ENCODE results near the gene MCF2L2.

The MCF2L2 gene

GRCh38 chr3:183193762-183194689 lies 234.4 kb downstream of the MCF2L2 start:
- Histone ChIP-seq H3K9me3 (no peaks in the 10 kb centered on the region), H3K36me3 (no peaks in the 10 kb centered on the region), H3K4me1 (ENCODE audit: control insufficient read depth in 1 of 2, insufficient read depth in 1 of 2, low read depth in 1 of 2, low read length in 1 of 2) (peaks cover 14 to 15% of the 10 kb centered on the region in 2 experiments), H3K27me3 (no peaks in the 10 kb centered on the region), H3K27ac (no peak overlapping the region), H3K4me3 (ENCODE audit: low read depth in 1 of 2, low read length in 1 of 2) (no peak overlapping the region)
- TF ChIP-seq CTCF (IDR thresholded peaks at IDR 0.05): no peak

- no peaks in the 10 kb centered on the region for H3K27me3 ChIP-seq
- TF ChIP-seq CTCF (IDR thresholded peaks at IDR 0.05): no peak
- H3K4me3 ChIP-seq (ENCODE audit: low read depth in 1 of 2, low read length in 1 of 2): no peak overlapping the region
- no peaks in the 10 kb centered on the region for H3K36me3 ChIP-seq
- no peaks in the 10 kb centered on the region for H3K9me3 ChIP-seq
- H3K4me1 ChIP-seq (ENCODE audit: control insufficient read depth in 1 of 2, insufficient read depth in 1 of 2, low read depth in 1 of 2, low read length in 1 of 2): peaks cover 16 to 17% of the 10 kb centered on the region in 2 experiments
- H3K27ac ChIP-seq: no peak overlapping the region
These were observed 235.6 kb downstream of the MCF2L2 start for GRCh38 chr3:183192650-183193300.

GRCh38 chr3:183189641-183190040 lies 238.8 kb downstream of the MCF2L2 start:
- TF ChIP-seq CTCF (IDR thresholded peaks at IDR 0.05): no peak
- Histone ChIP-seq H3K27me3 (no peaks in the 10 kb centered on the region), H3K4me3 (ENCODE audit: low read depth in 1 of 2, low read length in 1 of 2) (no peak overlapping the region), H3K36me3 (no peaks in the 10 kb centered on the region), H3K9me3 (no peaks in the 10 kb centered on the region), H3K4me1 (ENCODE audit: control insufficient read depth in 1 of 2, insufficient read depth in 1 of 2, low read depth in 1 of 2, low read length in 1 of 2) (peaks cover 6 to 7% of the 10 kb centered on the region in 2 experiments), H3K27ac (peak overlapping the region; percentile 61)

- Histone ChIP-seq H3K4me3 (ENCODE audit: low read depth in 1 of 2, low read length in 1 of 2) (no peak overlapping the region), H3K4me1 (ENCODE audit: control insufficient read depth in 1 of 2, insufficient read depth in 1 of 2, low read depth in 1 of 2, low read length in 1 of 2) (peaks cover 6 to 7% of the 10 kb centered on the region in 2 experiments), H3K27me3 (no peaks in the 10 kb centered on the region), H3K36me3 (no peaks in the 10 kb centered on the region), H3K27ac (peak overlapping the region; percentile 61), H3K9me3 (no peaks in the 10 kb centered on the region)
- peak; percentile 39 for TF ChIP-seq CTCF (IDR thresholded peaks at IDR 0.05)
These were observed 239.4 kb downstream of the MCF2L2 start for GRCh38 chr3:183188895-183189462.

- Histone ChIP-seq H3K9me3 (no peaks in the 10 kb centered on the region), H3K4me1 (ENCODE audit: control insufficient read depth in 1 of 2, insufficient read depth in 1 of 2, low read depth in 1 of 2, low read length in 1 of 2) (peaks cover 6 to 7% of the 10 kb centered on the region in 2 experiments), H3K4me3 (ENCODE audit: low read depth in 1 of 2, low read length in 1 of 2) (no peak overlapping the region), H3K36me3 (no peaks in the 10 kb centered on the region), H3K27me3 (peaks cover 8% of the 10 kb centered on the region), H3K27ac (peak overlapping the region; percentile 13)
- TF ChIP-seq CTCF (IDR thresholded peaks at IDR 0.05): no peak
These were observed 242.7 kb downstream of the MCF2L2 start for GRCh38 chr3:183185696-183186095.
